ENCODE measurements around the gene SERPINE1.

GRCh38 chr7:101137651-101138212 lies 10.8 kb downstream of the SERPINE1 start:
- no peak for TF ChIP-seq GATA2 (IDR thresholded peaks at IDR 0.05; ENCODE audit: low read depth, low read length)
- no peak for TF ChIP-seq GATA3 (IDR thresholded peaks at IDR 0.05; ENCODE audit: low read depth, low read length)
